ENCODE results near the gene PANK2. TPM values are rescaled to one million over a fixed set of nuclear protein-coding genes. Genes with fewer than 3 reads are reported as not detected.
"Not testable (repeated sequence)": the region's sequence is repeated elsewhere in the genome, so short reads cannot be mapped to it uniquely, and the experiment has no call there.

Gene PANK2
- total RNA-seq, 1 donor from 2014 or later = 14.7 TPM

DNA sequence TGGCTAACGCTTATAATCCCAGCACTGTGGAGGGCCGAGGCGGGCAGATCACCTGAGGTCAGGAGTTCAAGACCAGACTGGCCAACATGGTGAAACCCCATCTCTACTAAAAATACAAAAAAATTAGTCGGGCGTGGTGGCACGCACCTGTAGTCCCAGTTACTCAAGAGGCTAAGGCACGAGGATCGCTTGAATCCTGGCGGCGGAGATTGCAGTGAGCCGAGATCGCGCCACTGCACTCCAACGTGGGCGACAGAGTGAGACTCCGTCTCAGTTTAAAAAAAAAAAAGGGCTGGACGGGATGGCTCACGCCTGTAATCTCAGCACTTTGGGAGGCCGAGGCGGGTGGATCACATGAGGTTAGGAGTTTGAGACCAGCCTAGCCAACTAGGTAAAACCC lies 83.4 kb downstream of the PANK2 start:
- DNase-seq (ENCODE audit: low spot score); ATAC-seq: not testable (repeated sequence)

DNA sequence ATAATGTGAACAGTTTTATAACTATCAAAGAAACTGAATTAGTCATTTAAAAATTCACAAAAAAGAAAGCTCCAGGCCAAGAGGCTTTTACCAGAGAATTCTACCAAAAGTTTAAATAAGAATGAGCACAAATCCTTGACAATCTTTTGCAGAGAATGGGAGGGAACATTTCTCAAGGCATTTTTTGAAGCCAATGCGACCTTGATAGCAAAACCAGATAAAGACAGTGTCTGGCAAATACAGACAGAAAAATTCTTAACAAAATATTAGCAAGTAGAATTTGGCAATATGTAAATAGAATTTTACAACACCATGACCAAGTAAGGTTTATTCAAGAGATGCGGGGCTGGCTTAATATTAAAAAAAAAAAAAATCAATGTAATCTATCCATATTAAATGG lies 84.5 kb downstream of the PANK2 start:
- DNase-seq (ENCODE audit: low spot score) (no peak), ATAC-seq (no peak)

DNA sequence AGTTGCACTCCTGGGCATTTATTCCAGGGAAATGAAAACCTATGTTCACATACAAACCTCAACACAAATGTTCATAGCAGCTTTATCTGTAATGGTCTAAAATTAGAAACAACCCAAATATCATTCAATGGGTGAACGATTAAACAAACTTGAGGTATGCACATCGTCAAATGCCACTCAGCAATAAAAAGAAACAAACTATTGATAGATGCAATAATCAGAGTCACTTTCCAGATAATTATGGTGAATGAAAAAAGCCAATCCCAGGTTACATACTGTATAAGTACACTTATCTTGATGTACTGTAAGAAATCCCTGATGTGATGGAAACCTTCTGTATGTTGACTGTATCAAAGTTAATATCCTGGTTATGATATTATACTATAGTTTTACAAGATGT lies 87.3 kb downstream of the PANK2 start:
- ATAC-seq (no peak), DNase-seq (ENCODE audit: low spot score) (no peak)

Other genes with a start within 250 kb of the PANK2 start
- gene GFRA4, start 226.0 kb upstream of the PANK2 start, total RNA-seq = not detected
- 0.48 TPM for gene ADAM33, start 207.4 kb upstream of the PANK2 start, total RNA-seq
- 5.9 TPM for gene SIGLEC1, start 176.8 kb upstream of the PANK2 start, total RNA-seq
- 1.4 TPM for gene HSPA12B, start 156.7 kb upstream of the PANK2 start, total RNA-seq
- 10.6 TPM for gene ADISSP, start 121.6 kb upstream of the PANK2 start, total RNA-seq
- gene SPEF1, start 107.9 kb upstream of the PANK2 start, total RNA-seq = 0.10 TPM
- 39.4 TPM for gene CENPB, start 102.6 kb upstream of the PANK2 start, total RNA-seq
- gene CDC25B, start 93.1 kb upstream of the PANK2 start, total RNA-seq = 12.4 TPM
- 9.7 TPM for gene AP5S1, start 68.8 kb upstream of the PANK2 start, total RNA-seq
- gene MAVS, start 42.6 kb upstream of the PANK2 start, total RNA-seq = 21.9 TPM
- 1.4 TPM for gene RNF24, start 126.2 kb downstream of the PANK2 start, total RNA-seq